ENCODE data around the gene BACH1. TPM values are rescaled to one million over a fixed set of nuclear protein-coding genes. Genes with fewer than 3 reads are reported as not detected.
A peak's percentile ranks its signal among the peaks of the same experiment; 100 is the strongest.

Gene BACH1
- total RNA-seq, 1 experiment from 2014 or later, result 74.1 TPM

DNA sequence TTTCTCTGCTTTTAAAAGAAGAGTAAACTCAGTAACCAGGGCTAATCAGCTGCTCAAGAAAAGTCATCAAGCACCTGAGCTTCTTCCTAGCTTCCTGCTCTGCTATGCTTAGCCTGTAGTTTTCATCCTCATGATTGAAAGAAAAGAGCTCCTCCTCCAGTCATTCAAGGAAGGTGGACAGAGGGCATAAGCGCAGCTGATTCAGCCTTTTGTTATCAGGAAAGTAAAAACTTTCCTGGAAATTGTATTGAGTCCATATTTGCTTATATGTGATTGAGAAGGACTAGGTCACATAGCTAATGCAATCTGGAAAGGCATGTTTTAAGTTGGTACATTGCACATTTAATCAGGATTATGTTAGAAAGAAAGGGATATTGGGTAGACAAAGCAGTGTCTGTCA is 8.5 kb upstream of the BACH1 start:
- DNase-seq (ENCODE audit: low read depth), result no peak

GRCh38 chr21:29293495-29293894 is 5.2 kb upstream of the BACH1 start:
- DNase-seq (ENCODE audit: low read depth), result no peak

- no peak for DNase-seq (ENCODE audit: low read depth)
Observed at GRCh38 chr21:29295066-29295650, 3.6 kb upstream of the BACH1 start.

- no peak for DNase-seq (ENCODE audit: low read depth)
Observed at GRCh38 chr21:29296446-29296845, 2.3 kb upstream of the BACH1 start.

GRCh38 chr21:29297483-29298347 is 1.0 kb upstream of the BACH1 start:
- DNase-seq (ENCODE audit: low read depth), result no peak

GRCh38 chr21:29299046-29299915 is 559 bp downstream of the BACH1 start:
- DNase-seq (ENCODE audit: low read depth), result peak; percentile 80

DNA sequence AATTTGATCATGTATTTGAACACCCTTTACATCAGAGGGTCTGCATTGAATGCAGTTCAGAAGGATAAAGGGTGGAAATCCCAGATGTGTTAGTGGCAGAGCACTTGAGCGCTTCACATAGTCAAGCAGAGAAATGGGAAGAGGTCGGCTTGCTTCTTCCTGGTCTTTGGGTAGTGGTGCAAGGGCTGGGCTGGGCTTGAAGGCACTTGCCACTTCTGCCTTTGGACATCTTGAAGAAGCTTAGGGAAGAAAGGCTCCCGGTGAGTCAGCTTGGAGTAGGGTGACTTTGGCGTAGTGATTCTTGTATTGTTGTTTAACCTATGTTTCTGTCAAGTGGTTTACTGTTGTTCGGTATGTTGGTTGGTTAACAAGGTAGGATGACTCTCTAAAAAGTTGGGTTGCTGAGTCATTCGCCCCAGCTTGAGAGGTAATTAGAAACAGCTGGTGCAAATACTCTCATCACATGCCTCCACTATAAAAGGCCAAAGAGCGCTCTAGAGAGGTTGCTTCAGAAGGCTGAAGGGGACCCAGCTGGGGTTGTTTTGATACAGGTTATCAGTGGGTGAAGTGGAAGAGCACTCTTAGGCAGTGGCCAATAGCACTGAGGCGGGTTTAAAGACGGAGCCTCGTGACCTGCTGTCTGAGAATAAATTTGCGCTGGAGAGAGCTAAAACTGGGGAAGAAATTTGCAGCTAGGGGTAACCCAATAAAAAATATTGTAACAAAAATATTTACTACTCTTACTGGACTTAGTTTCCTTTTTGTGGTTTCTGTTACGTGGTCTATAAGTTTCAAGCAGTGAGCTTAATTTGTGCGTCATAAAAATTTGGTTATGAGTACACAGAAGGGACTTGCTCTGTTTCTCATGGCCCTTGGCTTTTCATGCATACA is 1.4 kb downstream of the BACH1 start:
- peak; percentile 93 for DNase-seq (ENCODE audit: low read depth)

- no peak for DNase-seq (ENCODE audit: low read depth)
Observed at GRCh38 chr21:29300807-29301138, 2.1 kb downstream of the BACH1 start.

- no peak for DNase-seq (ENCODE audit: low read depth)
Observed at GRCh38 chr21:29301691-29302090, 3.0 kb downstream of the BACH1 start.

- DNase-seq (ENCODE audit: low read depth), result peak; percentile 16
Observed at GRCh38 chr21:29302359-29302875, 3.7 kb downstream of the BACH1 start.

- DNase-seq (ENCODE audit: low read depth), result no peak
Observed at GRCh38 chr21:29303288-29303687, 4.6 kb downstream of the BACH1 start.

- no peak for DNase-seq (ENCODE audit: low read depth)
Observed at GRCh38 chr21:29304597-29304996, 5.9 kb downstream of the BACH1 start.

DNA sequence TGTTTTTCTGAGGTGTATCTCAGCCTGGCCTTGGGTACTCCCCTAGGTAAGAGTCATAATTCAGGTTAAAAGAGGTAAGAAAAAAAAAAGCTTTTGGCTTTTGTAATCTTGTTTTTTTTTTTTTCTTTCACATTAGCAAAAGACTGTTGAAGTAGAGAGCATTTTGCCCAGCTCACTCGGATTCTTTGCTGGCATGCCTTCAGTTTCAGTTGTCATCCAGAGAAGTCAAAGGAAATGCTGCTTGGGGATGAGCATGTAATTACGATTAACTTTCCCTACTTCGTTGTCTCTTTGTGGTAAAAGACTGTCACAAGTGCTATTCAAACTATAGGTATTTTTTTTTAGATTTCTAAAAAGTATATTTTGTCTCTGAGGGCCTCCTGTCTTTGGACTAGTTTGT is 6.3 kb downstream of the BACH1 start:
- DNase-seq (ENCODE audit: low read depth), result no peak

DNA sequence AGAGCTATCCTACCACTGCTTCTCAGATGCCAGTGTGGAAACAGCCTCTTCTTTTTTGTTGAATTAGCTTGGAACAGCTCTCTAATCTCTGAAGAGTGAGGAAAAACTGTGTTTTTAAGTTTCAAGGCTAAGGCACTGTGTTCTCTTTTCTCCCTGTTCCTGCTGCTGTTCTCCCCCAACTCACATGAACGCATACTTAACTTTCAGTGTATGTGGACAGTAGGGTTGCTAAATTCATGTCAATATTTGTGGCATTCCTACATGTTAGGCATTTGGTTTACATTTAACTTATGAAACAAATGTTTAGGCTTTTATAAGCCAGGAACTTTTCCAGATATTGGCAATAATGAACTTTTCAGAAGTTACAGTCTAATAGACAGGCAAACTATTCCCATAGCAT is 6.8 kb downstream of the BACH1 start:
- no peak for DNase-seq (ENCODE audit: low read depth)

DNA sequence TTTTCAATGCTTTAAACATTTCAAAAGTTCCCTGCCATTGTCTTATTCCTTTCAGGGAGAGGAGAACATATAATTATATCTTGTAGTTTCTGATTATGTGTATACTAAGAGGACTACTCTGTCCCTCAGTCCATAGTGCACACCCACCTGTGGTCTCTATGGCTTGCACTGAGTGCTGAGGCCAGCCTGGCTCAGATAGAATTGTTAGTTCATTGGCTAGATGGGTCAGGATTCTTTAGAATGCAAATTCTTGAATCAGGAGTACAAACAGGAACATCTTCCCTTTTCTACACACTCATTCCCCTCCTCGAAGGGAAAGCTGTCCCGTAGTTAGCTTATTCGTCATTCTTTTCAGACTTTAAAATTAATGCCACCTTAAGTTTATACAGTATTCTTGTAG is 8.2 kb downstream of the BACH1 start:
- no peak for DNase-seq (ENCODE audit: low read depth)

- DNase-seq (ENCODE audit: low read depth), result no peak
Observed at GRCh38 chr21:29307718-29308455, 9.2 kb downstream of the BACH1 start.

- no peak for DNase-seq (ENCODE audit: low read depth)
Observed at GRCh38 chr21:29308456-29308783, 9.7 kb downstream of the BACH1 start.

GRCh38 chr21:29309703-29310102 is 11.0 kb downstream of the BACH1 start:
- no peak for DNase-seq (ENCODE audit: low read depth)

- no peak for DNase-seq (ENCODE audit: low read depth)
Observed at GRCh38 chr21:29311802-29312201, 13.1 kb downstream of the BACH1 start.

DNA sequence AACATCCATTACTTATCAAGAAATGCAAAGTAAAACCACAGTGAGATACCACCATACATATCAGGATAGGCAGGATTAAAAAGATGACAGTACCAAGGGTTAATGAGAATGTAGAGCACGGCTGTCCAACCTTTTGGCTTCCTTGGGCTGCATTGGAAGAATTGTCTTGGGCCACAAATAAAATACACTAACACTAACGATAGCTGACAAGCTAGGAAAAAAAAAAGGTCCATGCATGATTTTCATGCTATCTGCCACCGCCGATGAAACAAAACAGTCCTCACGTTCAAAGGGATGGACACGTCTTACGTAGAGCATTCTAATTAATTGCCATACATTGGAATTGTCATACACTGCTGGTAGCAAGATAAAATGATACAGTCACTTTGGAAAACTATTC is 14.3 kb downstream of the BACH1 start:
- no peak for DNase-seq (ENCODE audit: low read depth)
